GM12878 (cell line): ENCODE measurements around the gene TFF2. TPM values are rescaled to one million over a fixed set of nuclear protein-coding genes. Genes with fewer than 3 reads are reported as not detected.

Experiments
- ATAC-seq: fragments of 200-7000 bp; cut with Tn5 transposase; 3 replicates; pipeline ENCODE4 v1.9.1; 2020; ENCODE audit warnings: mild to moderate bottlenecking, moderate library complexity
- BruUV-seq: library from RNA; stranded (reverse); fragments of 400-500 nt; replicated peaks from 2 replicates; lab custom pipeline; 2021; lab: Mats Ljungman, UMichigan
- CTCF ChIA-PET: fragments of 300-600 bp; sonication (Branson Sonifier 250); formaldehyde crosslinking; extraction: SDS; loops from one replicate; lab custom pipeline; 2021; ENCODE audit warnings: inconsistent platforms; lab: Yijun Ruan, JAX
- POLR2A ChIA-PET: fragments of 350-600 bp; formaldehyde crosslinking; extraction: SDS; loops from one replicate; lab custom pipeline; 2021; ENCODE audit warnings: inconsistent platforms; lab: Charles Lee
- RAD21 ChIA-PET: fragments of 300-600 bp; sonication (Branson Sonifier 250); formaldehyde crosslinking; loops from one replicate; lab custom pipeline; 2023; ENCODE audit warnings: antibody characterized with exemption; ENCODE audit not compliant: unreplicated experiment; lab: Charles Lee
- SMC1A ChIA-PET: fragments of 300-600 bp; sonication (Branson Sonifier 250); formaldehyde crosslinking; loops from one replicate; lab custom pipeline; 2023; ENCODE audit not compliant: unreplicated experiment, uncharacterized antibody; lab: Charles Lee
- DNase-seq: peaks from one replicate; pipeline ENCODE4 v3.0.0-alpha.2; 2011; ENCODE audit warnings: low read depth, low spot score
- FAIRE-seq: peaks from 3 replicates; lab custom pipeline; 2011; peaks lifted over from hg19 to GRCh38; lab: Jason Lieb, UNC
- H2AFZ ChIP-seq: 2 replicates; pipeline ENCODE4 v1.6.0; 2011; ENCODE audit warnings: low read depth, low read length, control low read depth; ENCODE audit not compliant: control insufficient read depth
- H3K27ac ChIP-seq: 2 replicates; pipeline ENCODE4 v1.5.1; 2011; ENCODE audit warnings: control low read depth; ENCODE audit not compliant: control insufficient read depth, insufficient read depth
- H3K27me3 ChIP-seq, 2 experiments: replicated peaks in 1 of 2; 2 replicates each; pipeline versions ENCODE4 v1.6.0 to v1.6.1; 2011; ENCODE audit warnings: low read length in 1 of 2; ENCODE audit not compliant: control insufficient read depth in 2 of 2, insufficient read depth in 2 of 2
- H3K36me3 ChIP-seq, 2 experiments: 2 replicates each; pipeline ENCODE4 v1.5.1; 2011; ENCODE audit warnings: low read length in 1 of 2; ENCODE audit not compliant: control insufficient read depth in 2 of 2, insufficient read depth in 2 of 2
- H3K4me1 ChIP-seq: 2 replicates; pipeline ENCODE4 v1.6.1; 2011; ENCODE audit warnings: mild to moderate bottlenecking, low read length, moderate library complexity, mixed read lengths; ENCODE audit not compliant: control insufficient read depth, insufficient read depth
- H3K4me2 ChIP-seq: 2 replicates; pipeline ENCODE4 v1.6.0; 2011; ENCODE audit warnings: control low read depth; ENCODE audit not compliant: control insufficient read depth, insufficient read depth
- H3K4me3 ChIP-seq: fragments of 200-600 bp; sonication (generic); 2 replicates; pipeline ENCODE4 v1.5.1; 2016
- H3K79me2 ChIP-seq: 2 replicates; pipeline ENCODE4 v1.6.0; 2011; ENCODE audit warnings: low read length; ENCODE audit not compliant: control insufficient read depth, insufficient read depth
- H3K9ac ChIP-seq: 2 replicates; pipeline ENCODE4 v1.8.0; 2011; ENCODE audit warnings: low read length, control low read depth, mixed read lengths; ENCODE audit not compliant: control insufficient read depth, insufficient read depth
- H3K9me3 ChIP-seq: replicated peaks from 3 replicates; pipeline ENCODE4 v1.5.1; 2011; ENCODE audit warnings: mild to moderate bottlenecking, low read length; ENCODE audit not compliant: control insufficient read depth, insufficient read depth
- H4K20me1 ChIP-seq: 2 replicates; pipeline ENCODE4 v1.6.0; 2011; ENCODE audit not compliant: control insufficient read depth, insufficient read depth
- HCFC1 ChIP-seq: fragments of 150-350 bp; IDR thresholded peaks from 2 replicates; pipeline ENCODE4 v1.6.1; 2014; ENCODE audit warnings: low read length
- JUND ChIP-seq: IDR thresholded peaks from 2 replicates; pipeline ENCODE4 v1.6.1; 2012; ENCODE audit warnings: low read depth, mild to moderate bottlenecking, low read length, improper control_type of control experiment, moderate library complexity
- MEF2B ChIP-seq: fragments of 450-650 bp; IDR thresholded peaks from 2 replicates; pipeline ENCODE4 v1.6.1; 2018; ENCODE audit warnings: mild to moderate bottlenecking, moderate library complexity; ENCODE audit not compliant: partially characterized antibody, poor library complexity, severe bottlenecking
- MLLT1 ChIP-seq: fragments of 450-650 bp; IDR thresholded peaks from 2 replicates; pipeline ENCODE4 v1.6.1; 2016; ENCODE audit warnings: mild to moderate bottlenecking
- NFXL1 ChIP-seq: fragments of 450-650 bp; IDR thresholded peaks from 2 replicates; pipeline ENCODE4 v1.6.1; 2017; ENCODE audit warnings: antibody characterized with exemption, mild to moderate bottlenecking, borderline replicate concordance
- SPI1 ChIP-seq: IDR thresholded peaks from 2 replicates; pipeline ENCODE4 v1.6.1; 2011; ENCODE audit warnings: low read depth, mild to moderate bottlenecking, low read length, moderate library complexity, borderline replicate concordance; ENCODE audit not compliant: insufficient read depth
- USF1 ChIP-seq: IDR thresholded peaks from 2 replicates; pipeline ENCODE4 v1.6.1; 2011; ENCODE audit warnings: borderline replicate concordance, low read depth, mild to moderate bottlenecking, moderate library complexity, mixed read lengths, low read length; ENCODE audit not compliant: insufficient read depth; ENCODE audit errors: extremely low read length
- ZNF592 ChIP-seq: fragments of 450-650 bp; IDR thresholded peaks from 2 replicates; pipeline ENCODE4 v1.6.1; 2017; ENCODE audit warnings: mild to moderate bottlenecking, moderate library complexity
- WGBS: methylation state at CpG from one replicate; pipeline ENCODE4 v1.1.6; 2016; ENCODE audit warnings: low lambda C conversion rate; ENCODE audit not compliant: insufficient replicate concordance, insufficient coverage; ENCODE audit errors: missing lambda C conversion rate; 5-methylcytosine and 5-hydroxymethylcytosine counted together
- in situ Hi-C: fragments of 300-500 bp; cut with MboI; formaldehyde crosslinking; loops from 9 replicates; pipeline ENCODE4 v1.14.3; 2018; ENCODE audit warnings: mixed read lengths
- intact Hi-C: fragments of 100-400 bp; cut with micrococcal nuclease; formaldehyde crosslinking; loops from one replicate; pipeline ENCODE4 v1.14.2; 2022; ENCODE audit not compliant: unreplicated experiment
- polyA plus RNA-seq, 11 experiments: library from polyadenylated mRNA; depleted of rRNA in 4 of 11; unstranded in 6 of 11; stranded (reverse) in 5 of 11; fragments of >200 nt; fragmentation: Nextera tagmentation in 4 of 11; fragmentation: Illumina TruSeq in 1 of 11; extraction: Ambion mirVana in 4 of 11; extraction: Trizol in 1 of 11; gene quantifications; 1 replicate in 1 of 11; 2 replicates in 10 of 11; pipeline versions ENCODE4 v1.2.1 to v1.2.3, GENCODE V29; 2011 to 2016; ENCODE audit warnings: inconsistent platforms in 2 of 11, missing spikeins in 2 of 11, low read depth in 1 of 11
- total RNA-seq, 4 experiments: library from RNA; depleted of rRNA in 3 of 4; stranded (reverse); fragments of >200 nt in 3 of 4; fragmentation: Illumina TruSeq in 1 of 4; extraction: Trizol in 1 of 4; gene quantifications; 2 replicates each; pipeline versions ENCODE4 v1.2.1 to v1.2.3, GENCODE V29; 2013 to 2021

Gene TFF2
- total and polyA plus RNA-seq, 10 of the 15 experiments (the other 5 are each of a cell fraction or from before 2014, with no cell fraction given): 0.56 TPM; not detected in 9

- Histone ChIP-seq H4K20me1 (no peaks in the 10 kb centered on the region), H3K9me3 (no peaks in the 10 kb centered on the region), H3K79me2 (no peaks in the 10 kb centered on the region), H3K4me1 (no peaks in the 10 kb centered on the region), H3K4me2 (no peak overlapping the region), H3K36me3 (no peaks in the 10 kb centered on the region), H3K27me3 (no peaks in the 10 kb centered on the region), H3K4me3 (no peak overlapping the region), H2AFZ (no peak overlapping the region), H3K9ac (no peak overlapping the region), H3K27ac (no peak overlapping the region)
- in situ Hi-C loops (no loop called here), intact Hi-C loops (no loop called here)
- RAD21 ChIA-PET: interaction anchor here (1.5 to 2.0 kb wide), 4 partner anchors 24 to 171 kb away, joined by 5 to 9 read pairs (median 7); no protein-coding TSS in a partner anchor
- no TSS peak for BruUV-seq
- FAIRE-seq: no peak
- DNase-seq: no peak
- 60% methylated on average over 21 of the region's 21 CpGs for WGBS
- CTCF ChIA-PET: interaction anchor here (0.9 to 4.8 kb wide), 12 partner anchors 14 to 225 kb away, joined by 3 to 68 read pairs (median 7); no protein-coding TSS in a partner anchor
- TF ChIP-seq MEF2B (no peak), ZNF592 (no peak), NFXL1 (no peak), JUND (no peak), MLLT1 (no peak), HCFC1 (no peak), SPI1 (no peak), USF1 (no peak)
- no peak for ATAC-seq
- POLR2A ChIA-PET: interaction anchor here (1.3 kb wide), 1 partner anchor 225 kb away, joined by 3 read pairs; no protein-coding TSS in a partner anchor
- SMC1A ChIA-PET: interaction anchor here (1.0 to 4.1 kb wide), 4 partner anchors 109 to 227 kb away, joined by 3 to 28 read pairs (median 7); no protein-coding TSS in a partner anchor
Observed at GRCh38 chr21:42311816-42312625, 38.8 kb downstream of the TFF2 start.
